NOMO-1 treated with DMSO at 0.1 percent for 48 hours (cell line): ENCODE results near the gene CD4.
A peak's percentile ranks its signal among the peaks of the same experiment; 100 is the strongest.

Experiments
- DNase-seq: peaks from one replicate; lab custom pipeline; 2025; ENCODE audit not compliant: unreplicated experiment; lab: John Stamatoyannopoulos, UW

CD4 gene

GRCh38 chr12:6765048-6765633 lies 24.2 kb upstream of the CD4 start:
- no peak for DNase-seq

- DNase-seq = no peak
These were observed 23.4 kb upstream of the CD4 start, which contains the start of gene PTMS for GRCh38 chr12:6765634-6766581. Gene PTMS (plus strand): TSS chr12:6766363. CDS start chr12:6766706, 343 bp downstream.

- peak; percentile 35 for DNase-seq
These were observed 22.5 kb upstream of the CD4 start for GRCh38 chr12:6766651-6767349.

DNA sequence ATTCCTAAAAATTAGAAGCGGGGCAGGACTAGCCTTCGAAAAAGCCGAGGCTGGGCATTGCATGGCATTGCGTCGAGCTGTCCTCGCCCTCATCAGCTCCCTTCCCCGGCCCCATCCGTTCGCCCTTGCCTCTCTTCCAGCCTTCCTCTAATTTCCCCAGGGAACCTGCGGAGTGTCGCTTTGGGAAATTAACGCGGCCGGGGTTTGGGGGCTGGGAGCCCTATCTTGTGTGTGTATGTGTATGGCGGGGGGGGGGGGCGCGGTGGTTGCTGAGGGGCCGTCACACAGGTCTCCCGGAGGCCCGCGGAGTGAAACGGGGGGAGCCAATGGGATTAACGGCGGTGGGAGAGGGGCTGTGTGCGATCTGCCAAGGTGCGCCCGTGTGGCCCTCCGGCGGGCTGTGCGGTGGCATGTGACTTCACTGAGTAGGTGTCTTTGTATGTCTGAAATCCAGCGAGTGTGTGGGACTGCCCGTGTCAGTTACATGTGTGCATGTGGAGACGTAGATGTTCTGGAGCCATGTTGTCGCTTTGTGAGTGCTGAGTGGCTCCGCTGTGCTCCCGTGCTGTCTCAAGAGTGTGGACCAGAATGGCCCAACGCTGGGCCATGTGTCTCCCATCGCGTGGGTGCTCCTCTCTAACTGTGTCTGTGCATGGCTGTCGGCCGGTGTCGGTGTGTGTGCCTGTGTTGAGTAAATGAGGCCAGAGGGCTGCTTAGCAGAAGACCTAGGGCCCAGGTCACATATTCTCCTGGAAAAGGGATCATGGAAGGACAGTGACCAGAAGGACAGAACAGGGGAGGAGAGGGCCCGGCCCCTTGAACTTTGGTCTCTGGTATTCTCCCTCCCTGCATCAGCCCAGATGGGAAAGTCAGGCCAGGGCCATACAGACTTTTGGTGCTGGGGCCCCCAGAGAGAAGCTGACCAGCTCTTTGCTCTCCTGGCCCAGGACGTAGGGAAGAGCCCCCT lies 21.7 kb upstream of the CD4 start:
- DNase-seq = no peak

DNA sequence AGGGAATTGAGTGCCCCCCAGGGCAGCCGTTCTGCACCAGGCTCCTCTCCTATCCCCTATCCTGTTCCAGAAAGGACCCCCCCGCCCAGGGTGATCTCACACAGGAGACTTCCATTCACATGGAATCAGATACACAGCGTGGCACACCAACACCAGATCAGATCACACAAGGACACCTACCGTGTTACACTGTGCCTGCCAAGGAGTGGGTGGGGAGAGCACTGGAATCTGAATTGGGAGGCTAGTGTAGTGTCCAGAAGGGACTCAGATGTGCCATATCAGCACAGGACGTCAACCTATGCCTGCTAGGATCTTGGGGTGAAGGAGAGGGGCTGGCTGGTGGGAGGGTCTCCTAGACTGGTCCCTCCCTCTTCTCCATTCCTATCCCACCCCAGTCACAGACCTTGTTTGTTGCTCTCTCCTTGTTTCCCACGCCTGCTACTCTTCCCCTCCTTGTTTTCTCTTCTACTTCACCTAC lies 20.9 kb upstream of the CD4 start:
- DNase-seq = no peak

- DNase-seq = no peak
These were observed 20.3 kb upstream of the CD4 start for GRCh38 chr12:6768990-6769389.

DNA sequence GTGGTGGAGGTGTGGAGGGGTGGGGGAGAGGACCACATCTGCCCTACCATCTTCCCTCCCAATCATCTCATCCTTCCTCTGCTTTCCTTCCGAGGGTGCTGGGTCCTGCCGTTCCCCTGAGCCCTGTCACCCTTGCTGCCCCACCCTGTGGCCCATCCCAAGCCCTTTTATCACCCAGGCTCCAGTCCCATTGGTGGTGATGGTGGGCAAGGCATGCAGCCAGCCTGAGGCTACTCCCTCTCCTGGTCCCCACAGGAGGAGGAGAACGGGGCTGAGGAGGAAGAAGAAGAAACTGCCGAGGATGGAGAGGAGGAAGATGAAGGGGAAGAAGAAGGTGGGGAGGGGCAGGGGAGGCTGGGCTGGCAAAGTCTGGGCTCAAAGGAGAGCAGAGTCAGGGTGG lies 19.7 kb upstream of the CD4 start:
- no peak for DNase-seq

- no peak for DNase-seq
These were observed 19.2 kb upstream of the CD4 start for GRCh38 chr12:6770094-6770493.

- no peak for DNase-seq
These were observed 18.7 kb upstream of the CD4 start for GRCh38 chr12:6770600-6770999.

GRCh38 chr12:6771091-6771495 lies 18.2 kb upstream of the CD4 start:
- no peak for DNase-seq

GRCh38 chr12:6771509-6772330 lies 17.6 kb upstream of the CD4 start:
- DNase-seq = no peak

GRCh38 chr12:6772331-6772695 lies 17.0 kb upstream of the CD4 start, which contains the start of gene LAG3:
Gene LAG3 (plus strand): TSS chr12:6772520. CDS start chr12:6772853, 333 bp downstream.
- DNase-seq = no peak

DNA sequence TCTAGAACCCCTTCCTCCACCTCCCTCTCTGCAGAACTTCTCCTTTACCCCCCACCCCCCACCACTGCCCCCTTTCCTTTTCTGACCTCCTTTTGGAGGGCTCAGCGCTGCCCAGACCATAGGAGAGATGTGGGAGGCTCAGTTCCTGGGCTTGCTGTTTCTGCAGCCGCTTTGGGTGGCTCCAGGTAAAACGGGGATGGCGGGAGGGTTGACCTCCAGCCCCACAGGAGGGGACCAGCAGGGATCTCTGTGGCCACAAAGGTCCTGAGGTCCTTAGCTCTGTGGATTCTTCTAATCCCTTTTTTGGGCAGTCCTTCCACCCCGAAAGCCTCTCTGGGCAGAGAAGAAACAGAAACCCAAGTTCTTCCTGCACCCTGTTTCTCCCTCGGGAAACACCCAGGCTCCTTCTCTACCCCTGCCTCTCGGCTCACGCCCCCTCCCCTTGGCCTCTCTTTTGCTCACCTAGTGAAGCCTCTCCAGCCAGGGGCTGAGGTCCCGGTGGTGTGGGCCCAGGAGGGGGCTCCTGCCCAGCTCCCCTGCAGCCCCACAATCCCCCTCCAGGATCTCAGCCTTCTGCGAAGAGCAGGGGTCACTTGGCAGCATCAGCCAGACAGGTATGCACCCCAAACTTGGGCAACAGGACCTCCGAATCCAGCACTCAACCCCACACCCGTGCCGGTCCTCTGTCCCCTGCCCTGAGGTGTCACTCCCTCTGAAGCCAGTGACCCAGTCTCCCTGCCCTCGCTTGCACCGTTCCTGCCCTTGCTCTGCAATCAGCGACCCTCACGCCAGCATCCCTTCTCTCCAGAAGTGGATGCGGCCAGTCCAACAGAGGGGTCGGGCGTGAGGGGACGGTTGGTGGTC lies 16.4 kb upstream of the CD4 start:
- DNase-seq = no peak

DNA sequence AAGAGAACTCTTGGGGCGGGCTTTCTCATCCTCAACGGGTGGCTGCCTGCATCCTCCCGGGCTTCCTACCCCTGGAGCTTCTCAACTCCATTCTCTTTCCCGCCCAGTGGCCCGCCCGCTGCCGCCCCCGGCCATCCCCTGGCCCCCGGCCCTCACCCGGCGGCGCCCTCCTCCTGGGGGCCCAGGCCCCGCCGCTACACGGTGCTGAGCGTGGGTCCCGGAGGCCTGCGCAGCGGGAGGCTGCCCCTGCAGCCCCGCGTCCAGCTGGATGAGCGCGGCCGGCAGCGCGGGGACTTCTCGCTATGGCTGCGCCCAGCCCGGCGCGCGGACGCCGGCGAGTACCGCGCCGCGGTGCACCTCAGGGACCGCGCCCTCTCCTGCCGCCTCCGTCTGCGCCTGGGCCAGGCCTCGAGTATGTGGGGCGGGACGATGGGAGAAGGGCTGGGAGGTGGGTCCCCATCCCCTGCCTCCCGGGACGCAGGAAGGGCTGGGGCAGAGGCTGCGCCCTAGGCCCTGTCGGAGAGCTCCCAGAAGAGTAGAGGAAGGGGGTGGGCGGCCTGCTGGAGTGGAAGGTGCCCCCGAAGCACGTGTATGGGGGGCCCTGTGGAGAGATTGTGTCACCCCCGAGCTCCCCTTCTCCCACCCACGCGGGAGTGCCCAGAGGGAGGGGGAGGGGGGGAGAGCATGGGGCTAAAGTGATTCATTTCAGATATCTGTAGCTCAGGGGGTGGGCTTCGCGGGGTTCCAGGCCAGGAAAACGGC lies 15.6 kb upstream of the CD4 start:
- no peak for DNase-seq

- DNase-seq = no peak
These were observed 14.7 kb upstream of the CD4 start for GRCh38 chr12:6774499-6775062.

DNA sequence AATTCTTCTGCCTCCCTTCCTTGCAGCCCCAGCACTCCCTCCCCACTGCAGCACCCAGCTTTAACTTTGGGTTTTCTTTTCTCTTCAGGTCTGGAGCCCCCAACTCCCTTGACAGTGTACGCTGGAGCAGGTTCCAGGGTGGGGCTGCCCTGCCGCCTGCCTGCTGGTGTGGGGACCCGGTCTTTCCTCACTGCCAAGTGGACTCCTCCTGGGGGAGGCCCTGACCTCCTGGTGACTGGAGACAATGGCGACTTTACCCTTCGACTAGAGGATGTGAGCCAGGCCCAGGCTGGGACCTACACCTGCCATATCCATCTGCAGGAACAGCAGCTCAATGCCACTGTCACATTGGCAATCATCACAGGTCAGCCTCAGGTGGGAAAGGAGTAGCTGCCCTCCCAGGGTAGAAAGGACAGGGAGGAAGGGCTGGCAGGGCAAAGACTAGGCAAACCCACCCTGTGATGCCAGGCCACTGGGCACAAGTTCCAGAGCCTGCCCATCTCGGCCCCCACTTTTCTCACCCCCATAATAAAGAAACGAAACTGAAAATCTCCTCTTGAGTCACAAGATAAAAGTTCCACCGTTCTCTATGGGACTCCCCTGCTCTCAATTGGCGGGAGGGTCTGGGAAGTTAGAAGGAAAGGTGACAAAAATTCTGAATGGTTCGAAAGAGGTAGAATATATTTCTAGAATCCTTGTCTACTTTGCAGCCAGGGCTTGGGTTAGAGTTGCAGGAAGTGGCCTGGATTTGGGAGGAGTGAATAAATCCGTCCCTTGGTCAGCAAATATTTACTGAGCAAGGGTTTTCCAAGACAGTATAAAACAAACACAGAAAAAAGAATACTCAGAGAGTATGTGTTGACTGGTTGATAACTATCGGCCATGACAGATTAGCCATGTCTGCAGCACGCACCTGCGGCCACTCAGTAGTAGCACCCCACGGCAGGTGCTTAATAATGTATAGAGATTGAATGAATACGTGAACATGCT lies 13.8 kb upstream of the CD4 start:
- no peak for DNase-seq
